Cardiac fibroblast (primary cell): Measurements from ENCODE around the gene METTL21C.
A peak's percentile ranks its signal among the peaks of the same experiment; 100 is the strongest.

Experiments
- DNase-seq, 2 donors: peaks; one replicate each; pipeline versions ENCODE4 v3.0.0 to v3.0.0-alpha.2; 2010; ENCODE audit warnings: low read depth in 2 of 2
- H3K4me3 ChIP-seq, 2 donors: replicated peaks in 1 of 2; 1 replicate in 1 of 2; 2 replicates in 1 of 2; pipeline ENCODE4 v1.5.1; 2011; ENCODE audit warnings: low read depth in 2 of 2, low read length in 2 of 2, mild to moderate bottlenecking in 2 of 2, moderate library complexity in 1 of 2
- CTCF ChIP-seq: IDR thresholded peaks from one replicate; pipeline ENCODE4 v1.5.1; 2011; ENCODE audit warnings: low read depth, mild to moderate bottlenecking, low read length, inconsistent platforms

The METTL21C gene

GRCh38 chr13:102642475-102642874, 52.4 kb downstream of the METTL21C start:
- H3K4me3 ChIP-seq = no peak overlapping the region
- peak in 1 of 2 donors; percentile 10 for DNase-seq
- no peak for TF ChIP-seq CTCF

- TF ChIP-seq CTCF = no peak
- DNase-seq = no peak
- H3K4me3 ChIP-seq = no peak overlapping the region
Observed at GRCh38 chr13:102642029-102642428, 52.8 kb downstream of the METTL21C start.

DNA sequence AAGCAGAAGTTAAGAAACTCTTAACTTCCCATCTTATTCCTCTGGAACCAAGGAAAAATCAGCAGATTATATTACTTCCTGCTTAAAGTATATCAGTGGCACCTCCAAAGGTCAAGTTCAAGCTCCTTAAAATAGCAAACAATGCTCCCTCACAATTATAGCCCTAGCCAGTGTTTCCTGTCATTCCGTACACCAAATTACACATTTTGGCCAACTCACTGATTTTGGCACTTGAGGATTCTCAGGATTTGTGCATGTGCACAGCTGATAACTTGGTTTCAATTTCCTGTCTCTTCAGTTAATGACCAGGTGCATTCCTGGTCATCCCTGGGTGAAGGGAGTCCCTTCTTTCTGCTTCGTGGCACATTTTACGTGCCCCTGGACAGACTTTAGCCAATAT, 56.1 kb downstream of the METTL21C start:
- H3K4me3 ChIP-seq = no peak overlapping the region
- no peak for TF ChIP-seq CTCF
- DNase-seq = no peak
